Posterior cingulate gyrus (tissue), 11 donors: ENCODE data around the gene IFNK.
A peak's percentile ranks its signal among the peaks of the same experiment; 100 is the strongest.

Experiments used
- DNase-seq, 10 donors: peaks; one replicate each; pipeline versions ENCODE4 v3.0.0 to v3.0.0-alpha.2; 2020 to 2021; ENCODE audit warnings: mixed read lengths in 3 of 10
- intact Hi-C: fragments of 100-400 bp; cut with DNase I; formaldehyde crosslinking; loops from one replicate; pipeline ENCODE4 v1.15.1; 2023

The IFNK gene

GRCh38 chr9:27535701-27536118 lies 11.6 kb downstream of the IFNK start:
- intact Hi-C loops, result no loop called here
- DNase-seq, result peak in 5 of 10 donors; percentile 8 to 82 (median 39)

- intact Hi-C loops, result no loop called here
- DNase-seq, result no peak
Measured at GRCh38 chr9:27536168-27536567, 12.1 kb downstream of the IFNK start.

GRCh38 chr9:27537027-27537435 lies 12.9 kb downstream of the IFNK start:
- intact Hi-C loops, result no loop called here
- no peak for DNase-seq

- intact Hi-C loops, result no loop called here
- DNase-seq, result no peak
Measured at GRCh38 chr9:27537756-27538155, 13.7 kb downstream of the IFNK start.

GRCh38 chr9:27538647-27539046 lies 14.6 kb downstream of the IFNK start:
- intact Hi-C loops, result no loop called here
- DNase-seq, result no peak

- intact Hi-C loops, result loop anchor here (10.0 kb wide), 1 partner anchor 505 kb away; no protein-coding TSS in a partner anchor
- no peak for DNase-seq
Measured at GRCh38 chr9:27539479-27540441, 15.7 kb downstream of the IFNK start.

- no peak for DNase-seq
- intact Hi-C loops, result loop anchor here (10.0 kb wide), 1 partner anchor 506 kb away; no protein-coding TSS in a partner anchor
Measured at GRCh38 chr9:27540502-27540901, 16.4 kb downstream of the IFNK start.

- intact Hi-C loops, result loop anchor here (10.0 kb wide), 1 partner anchor 507 kb away; no protein-coding TSS in a partner anchor
- DNase-seq, result no peak
Measured at GRCh38 chr9:27541740-27542139, 17.6 kb downstream of the IFNK start.

GRCh38 chr9:27542508-27542907 lies 18.4 kb downstream of the IFNK start:
- intact Hi-C loops, result loop anchor here (10.0 kb wide), 1 partner anchor 508 kb away; no protein-coding TSS in a partner anchor
- DNase-seq, result no peak

GRCh38 chr9:27545471-27545870 lies 21.4 kb downstream of the IFNK start:
- intact Hi-C loops, result loop anchor here (5.0 to 10.0 kb wide), 2 partner anchors 268 to 511 kb away; no protein-coding TSS in a partner anchor
- no peak for DNase-seq

GRCh38 chr9:27548055-27548741 lies 24.1 kb downstream of the IFNK start:
- intact Hi-C loops, result loop anchor here (1.0 to 10.0 kb wide), 3 partner anchors 216 to 513 kb away; no protein-coding TSS in a partner anchor
- DNase-seq, result no peak

- intact Hi-C loops, result loop anchor here (5.0 to 10.0 kb wide), 2 partner anchors 272 to 514 kb away; no protein-coding TSS in a partner anchor
Measured at GRCh38 chr9:27549196-27549755, 25.2 kb downstream of the IFNK start.

GRCh38 chr9:27554712-27555111 lies 30.6 kb downstream of the IFNK start:
- DNase-seq, result no peak
- intact Hi-C loops, result no loop called here

More at GRCh38 chr9:27549196-27549755, 25.2 kb downstream of the IFNK start:
- DNase-seq, result no peak

GRCh38 chr9:27556470-27556869 lies 32.4 kb downstream of the IFNK start:
- intact Hi-C loops, result no loop called here
- DNase-seq, result no peak

- DNase-seq, result no peak
- intact Hi-C loops, result no loop called here
Measured at GRCh38 chr9:27558307-27558706, 34.2 kb downstream of the IFNK start.

- intact Hi-C loops, result no loop called here
- DNase-seq, result no peak
Measured at GRCh38 chr9:27560457-27560856, 36.4 kb downstream of the IFNK start.

GRCh38 chr9:27561685-27562084 lies 37.6 kb downstream of the IFNK start:
- intact Hi-C loops, result no loop called here
- DNase-seq, result no peak

GRCh38 chr9:27563738-27564430 lies 39.8 kb downstream of the IFNK start:
- DNase-seq, result no peak
- intact Hi-C loops, result no loop called here

- DNase-seq, result no peak
- intact Hi-C loops, result no loop called here
Measured at GRCh38 chr9:27564670-27565069, 40.6 kb downstream of the IFNK start.

- intact Hi-C loops, result no loop called here
- no peak for DNase-seq
Measured at GRCh38 chr9:27565696-27566095, 41.6 kb downstream of the IFNK start.
